ENCODE results near the gene ITGA1.
"Not testable (repeated sequence)": the region's sequence is repeated elsewhere in the genome, so short reads cannot be mapped to it uniquely, and the experiment has no call there.

Gene ITGA1

DNA sequence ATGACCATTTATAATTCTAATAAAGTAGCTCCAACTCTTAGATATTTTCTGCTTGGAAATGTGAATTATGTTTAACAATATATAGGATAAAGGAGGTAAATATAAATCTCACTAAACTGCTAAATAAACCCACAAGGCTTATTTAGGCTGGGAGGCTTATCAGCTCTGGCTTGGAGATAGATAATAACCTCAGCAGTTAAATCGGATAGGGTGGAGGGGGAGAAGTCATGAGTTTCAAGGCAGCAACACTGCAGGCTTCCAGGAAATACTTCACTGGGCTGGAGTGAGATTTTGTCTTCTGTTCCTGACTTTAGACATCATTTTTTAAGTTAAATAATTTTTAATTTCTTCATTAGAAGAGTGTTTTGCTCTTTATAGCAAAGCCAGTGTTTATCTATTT is 121.5 kb downstream of the ITGA1 start:
- no peak for DNase-seq

DNA sequence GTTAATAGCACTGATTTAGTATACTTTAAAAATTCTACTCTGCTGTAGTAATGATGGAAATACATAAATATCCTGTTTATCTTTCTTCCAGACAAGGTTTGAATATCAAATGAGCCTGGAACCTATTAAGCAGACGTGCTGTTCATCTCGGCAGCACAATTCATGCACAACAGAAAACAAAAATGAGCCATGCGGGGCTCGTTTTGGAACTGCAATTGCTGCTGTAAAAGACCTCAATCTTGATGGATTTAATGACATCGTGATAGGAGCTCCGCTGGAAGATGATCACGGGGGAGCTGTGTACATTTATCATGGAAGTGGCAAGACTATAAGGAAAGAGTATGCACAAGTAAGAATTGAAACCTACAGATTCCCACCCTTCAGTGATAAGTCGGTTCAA is 122.4 kb downstream of the ITGA1 start:
- no peak for DNase-seq

DNA sequence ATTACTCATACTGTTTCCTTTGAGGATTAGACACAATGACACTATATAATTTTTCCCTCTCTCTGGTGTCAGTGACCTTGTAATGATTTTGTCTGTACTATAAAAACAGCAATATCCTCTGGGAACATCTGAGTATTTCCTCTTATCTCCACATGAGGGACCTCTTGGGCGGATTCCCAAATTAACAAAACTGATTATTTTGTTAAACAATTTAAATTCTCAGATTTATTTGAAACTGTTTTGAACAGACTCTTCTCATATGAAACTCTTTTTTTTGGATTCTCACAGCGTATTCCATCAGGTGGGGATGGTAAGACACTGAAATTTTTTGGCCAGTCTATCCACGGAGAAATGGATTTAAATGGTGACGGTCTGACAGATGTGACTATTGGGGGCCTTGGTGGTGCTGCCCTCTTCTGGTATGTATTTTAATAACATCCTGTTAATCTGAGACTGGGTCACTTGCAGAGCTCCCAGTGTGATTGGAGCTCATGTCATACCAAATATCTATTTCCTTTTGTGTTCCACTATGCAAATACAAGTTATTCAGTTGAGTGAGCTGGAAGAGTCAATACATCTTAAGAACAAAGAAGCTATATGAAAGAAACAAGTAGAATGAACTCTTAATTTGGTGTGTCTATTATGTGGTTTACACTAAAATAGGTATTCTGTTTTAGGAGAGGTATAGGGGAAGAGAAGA is 127.6 kb downstream of the ITGA1 start:
- DNase-seq, result peak; percentile 67

DNA sequence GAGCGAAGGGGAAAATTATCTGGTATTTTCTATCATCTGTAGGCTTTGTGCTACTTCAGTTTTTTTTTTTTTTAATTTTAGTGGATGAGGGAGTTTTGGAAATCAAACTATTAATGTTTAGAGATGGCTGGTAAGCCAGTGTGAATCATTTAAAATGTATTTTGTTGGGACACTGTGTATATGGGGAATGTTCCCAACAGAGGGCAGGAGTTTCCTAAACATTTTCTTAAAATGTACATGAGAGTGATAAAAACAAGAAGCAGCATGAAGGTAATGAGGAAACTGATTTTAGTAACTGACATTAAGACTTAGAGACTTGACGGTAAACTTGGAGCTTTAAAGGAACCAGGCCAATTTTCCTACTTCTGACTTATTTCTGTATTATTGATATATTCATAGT is 133.2 kb downstream of the ITGA1 start:
- peak; percentile 27 for DNase-seq

- peak; percentile 91 for DNase-seq
Measured at GRCh38 chr5:52922384-52922783, 134.7 kb downstream of the ITGA1 start.

DNA sequence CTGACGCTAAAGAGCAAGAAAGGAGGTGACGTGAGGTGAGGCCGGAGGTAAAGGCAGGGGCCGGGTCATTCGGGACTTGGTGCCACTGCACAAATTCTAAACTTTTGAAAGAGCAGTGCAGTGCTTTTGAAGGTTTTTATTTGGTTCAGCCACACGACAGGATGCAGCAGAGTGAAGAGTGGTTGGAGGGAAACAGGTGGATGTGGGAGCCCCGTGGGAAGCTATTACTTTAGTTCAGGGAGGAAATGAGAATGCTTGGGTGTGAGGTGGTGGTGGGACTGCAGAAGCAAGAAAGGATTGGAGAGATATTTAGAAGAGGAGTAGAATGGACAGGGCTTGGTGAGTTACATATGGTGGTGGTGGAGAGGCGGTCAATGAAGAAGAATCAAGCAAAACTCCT is 136.7 kb downstream of the ITGA1 start:
- no peak for DNase-seq

- DNase-seq, result no peak
Measured at GRCh38 chr5:52925001-52925400, 137.3 kb downstream of the ITGA1 start.

GRCh38 chr5:52928689-52929088 is 141.0 kb downstream of the ITGA1 start:
- DNase-seq, result no peak

GRCh38 chr5:52938226-52938625 is 150.5 kb downstream of the ITGA1 start:
- DNase-seq, result no peak

DNA sequence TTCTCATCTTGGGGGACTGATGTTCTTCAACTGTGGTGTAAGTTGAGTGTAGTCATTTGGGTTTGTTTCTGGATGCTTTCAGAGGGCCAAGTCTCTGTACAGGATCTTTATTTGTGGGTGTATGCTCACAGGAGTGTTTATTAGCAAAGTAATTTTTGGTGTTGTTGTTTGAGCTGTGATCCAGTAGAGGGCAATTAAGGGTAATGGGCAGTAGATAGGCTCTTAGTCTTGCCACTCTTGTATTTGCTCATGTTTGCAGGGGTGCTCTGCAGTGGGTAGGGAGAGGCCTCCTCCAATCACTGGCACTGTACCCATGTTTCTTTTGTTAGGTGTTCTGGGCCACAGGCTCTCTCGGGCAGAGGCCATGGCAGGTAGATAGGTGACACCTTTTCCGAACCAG is 155.6 kb downstream of the ITGA1 start:
- peak; percentile 44 for DNase-seq

- no peak for DNase-seq
Measured at GRCh38 chr5:52943808-52944207, 156.1 kb downstream of the ITGA1 start.

GRCh38 chr5:52945040-52945439 is 157.3 kb downstream of the ITGA1 start:
- no peak for DNase-seq

GRCh38 chr5:52947208-52947607 is 159.5 kb downstream of the ITGA1 start:
- DNase-seq, result peak; percentile 23

- peak; percentile 37 for DNase-seq
Measured at GRCh38 chr5:52947851-52948250, 160.1 kb downstream of the ITGA1 start.

GRCh38 chr5:52948418-52949076 is 160.8 kb downstream of the ITGA1 start:
- peak; percentile 90 for DNase-seq

DNA sequence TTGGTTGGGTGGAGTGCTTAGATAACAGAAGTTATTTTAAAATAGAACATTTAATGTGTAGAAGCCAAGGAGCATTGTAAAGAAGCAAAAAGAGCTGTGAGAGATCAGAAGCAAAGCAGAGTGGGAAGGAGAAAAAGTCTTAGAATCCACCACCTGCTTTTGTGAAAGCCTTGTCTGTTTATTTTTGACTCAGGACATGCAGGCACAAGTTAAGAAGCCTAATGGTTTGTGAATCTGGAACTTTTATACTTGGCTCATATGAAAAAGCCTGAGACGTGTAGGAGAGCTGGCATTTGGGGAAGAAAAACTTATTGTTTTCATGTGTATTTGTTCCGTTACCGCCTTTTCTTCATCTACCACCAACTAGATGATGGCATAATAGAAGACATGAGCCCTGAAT is 163.0 kb downstream of the ITGA1 start:
- no peak for DNase-seq

DNA sequence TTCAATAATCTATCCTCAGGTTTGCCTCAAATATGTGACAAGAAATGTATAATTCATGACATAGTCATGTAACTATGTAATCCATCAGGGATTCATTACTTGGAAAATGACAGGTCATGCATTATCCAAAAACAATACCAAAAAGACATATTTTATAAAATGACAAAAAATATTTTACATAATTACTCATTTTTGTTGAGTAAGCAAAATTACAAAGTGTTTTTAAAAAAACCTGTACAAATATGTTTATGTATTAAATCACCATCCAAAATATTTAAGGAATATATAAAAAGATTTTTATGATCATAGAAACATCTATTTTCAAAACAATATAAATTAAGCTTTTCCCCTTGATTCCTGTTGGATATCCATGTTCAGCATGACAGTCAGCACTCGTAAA is 164.8 kb downstream of the ITGA1 start:
- no peak for DNase-seq

- DNase-seq, result no peak
Measured at GRCh38 chr5:52956014-52956413, 168.3 kb downstream of the ITGA1 start.

DNA sequence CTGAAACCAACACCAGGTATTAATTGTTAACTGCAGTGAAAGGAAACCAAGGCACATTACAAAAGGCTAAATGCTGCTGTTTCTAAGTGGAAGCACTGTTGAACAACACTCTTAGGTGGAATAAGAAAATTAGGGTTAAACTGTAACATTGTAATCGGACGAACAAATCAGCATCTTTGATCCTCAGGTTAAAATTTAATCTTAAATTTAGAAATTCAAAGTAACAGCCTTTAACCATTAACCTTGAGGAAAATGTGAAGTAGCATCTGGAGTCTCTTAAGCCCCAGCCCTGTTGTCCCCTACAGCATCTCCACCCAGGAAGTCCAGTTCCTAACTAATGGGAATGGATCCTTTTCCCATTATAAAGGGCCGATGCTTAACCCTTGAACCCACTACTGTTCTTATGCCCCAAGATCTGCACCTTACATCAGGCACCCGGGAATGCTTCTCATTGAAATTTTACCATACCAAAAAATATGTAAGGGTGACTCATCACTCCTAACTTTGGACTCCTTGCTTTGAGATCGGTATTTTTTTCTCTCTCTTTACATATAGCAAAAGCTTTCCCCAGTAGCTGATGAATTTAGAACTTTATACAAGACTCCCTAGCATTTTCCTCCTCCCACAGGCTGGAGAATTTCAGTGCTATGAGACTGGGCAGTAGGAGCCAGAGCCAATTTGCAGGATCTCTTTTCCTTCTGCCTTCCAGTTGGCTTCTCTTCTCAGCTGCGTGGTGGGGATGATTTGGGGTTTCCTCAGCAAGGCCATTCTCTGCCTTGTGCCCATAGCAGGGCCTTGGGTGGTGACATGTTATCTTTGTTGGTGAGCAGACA is 169.4 kb downstream of the ITGA1 start:
- DNase-seq, result peak; percentile 17

DNA sequence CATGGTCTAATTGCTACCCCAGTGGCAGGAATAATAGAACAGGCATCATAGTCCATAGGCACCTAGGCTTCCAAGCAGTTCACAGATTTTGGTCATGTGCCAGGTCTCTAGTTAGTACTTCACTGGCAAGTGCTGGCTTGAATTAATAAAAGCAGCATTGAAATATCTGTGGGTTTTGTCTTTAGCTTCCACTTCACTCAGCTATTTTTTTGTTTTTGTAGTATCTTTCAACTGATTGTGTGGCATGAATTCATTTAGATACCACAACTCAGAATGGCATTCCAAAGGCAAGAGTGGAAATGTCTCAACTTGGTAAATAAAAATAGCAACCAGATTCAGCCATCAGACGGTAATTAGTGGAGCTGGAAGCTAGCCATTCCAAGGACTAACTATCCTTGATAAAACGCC is 173.6 kb downstream of the ITGA1 start:
- DNase-seq, result no peak

GRCh38 chr5:52963636-52964035 is 175.9 kb downstream of the ITGA1 start:
- DNase-seq, result no peak

- DNase-seq, result peak; percentile 43
Measured at GRCh38 chr5:52964138-52964537, 176.4 kb downstream of the ITGA1 start.

DNA sequence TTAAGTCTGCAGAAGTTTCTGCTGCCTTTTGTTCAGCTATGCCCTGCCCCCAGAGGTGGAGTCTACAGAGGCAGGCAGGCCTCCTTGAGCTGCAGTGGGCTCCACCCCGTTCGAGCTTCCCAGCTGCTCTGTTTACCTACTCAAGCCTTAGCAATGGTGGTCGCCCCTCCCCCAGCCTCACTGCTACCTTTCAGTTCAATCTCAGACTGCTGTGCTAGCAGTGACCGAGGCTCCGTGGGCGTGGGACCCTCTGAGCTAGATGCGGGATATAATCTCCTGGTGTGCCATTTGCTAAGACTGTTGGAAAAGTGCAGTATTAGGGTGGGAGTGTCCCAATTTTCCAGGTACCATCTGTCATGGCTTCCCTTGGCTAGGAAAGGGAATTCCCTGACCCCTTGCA is 188.4 kb downstream of the ITGA1 start:
- DNase-seq, result not testable (repeated sequence)

Measured in HCEC 1CT (cell line).